ENCODE data around the gene ZNF592. TPM values are rescaled to one million over a fixed set of nuclear protein-coding genes. Genes with fewer than 3 reads are reported as not detected.

The ZNF592 gene
- total RNA-seq, 4 donors from 2014 or later = 23.5 to 41.1 (median 26.5) TPM

- in situ Hi-C loops (cut with MboI; ENCODE audit: low pct_ligation_motif_present in 1 of 4, low pct_unique_long_range_greater_than_20kb in 1 of 4, low sequenced_read_pairs in 3 of 4) = no loop called here
- Histone ChIP-seq H3K27ac (no peak overlapping the region), H3K36me3 (peaks cover 0 to 32% (median 11%) of the 10 kb centered on the region in 4 donors), H3K4me3 (no peak overlapping the region), H3K4me1 (peaks cover 0 to 11% (median 6%) of the 10 kb centered on the region in 4 donors), H3K9me3 (no peaks in the 10 kb centered on the region), H3K27me3 (no peaks in the 10 kb centered on the region)
- DNase-seq = no peak
- TF ChIP-seq POLR2AphosphoS5 (IDR thresholded peaks at IDR 0.05) (no peak), POLR2A (IDR thresholded peaks at IDR 0.05) (no peak), EP300 (IDR thresholded peaks at IDR 0.05; ENCODE audit: low read depth) (no peak), CTCF (IDR thresholded peaks at IDR 0.05) (no peak)
- intact Hi-C loops (cut with DNase I; ENCODE audit: low total_unique reads) = no loop called here
- 81 to 82% methylated on average over 5 of the region's 5 CpGs for WGBS, 2 donors (ENCODE audit: low coverage in 1 of 2)
These were observed 36.7 kb downstream of the ZNF592 start for GRCh38 chr15:84785053-84785452.

DNA sequence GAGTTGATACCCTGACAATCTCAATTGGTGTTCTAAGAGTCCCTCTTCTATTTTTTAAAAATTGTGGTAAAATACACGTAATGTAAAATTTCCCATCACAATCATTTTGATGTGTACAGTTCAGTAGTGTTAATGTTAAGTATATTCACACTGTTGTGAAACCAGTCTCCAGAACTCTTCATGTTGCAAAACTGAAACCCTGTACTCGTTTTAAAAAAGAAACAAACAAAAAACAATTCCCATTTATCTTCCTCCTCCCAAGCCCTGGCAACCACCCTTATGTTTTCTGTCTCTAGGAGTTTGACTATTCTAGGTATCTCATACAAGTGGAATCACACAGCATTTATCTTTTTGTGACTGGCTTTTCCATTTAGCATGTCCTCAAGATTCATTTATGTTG, 40.1 kb downstream of the ZNF592 start:
- TF ChIP-seq CTCF (IDR thresholded peaks at IDR 0.05) = no peak
- TF ChIP-seq EP300 (IDR thresholded peaks at IDR 0.05; ENCODE audit: low read depth) = no peak
- TF ChIP-seq POLR2AphosphoS5 (IDR thresholded peaks at IDR 0.05) = no peak
- TF ChIP-seq POLR2A (IDR thresholded peaks at IDR 0.05) = no peak
- Histone ChIP-seq H3K27ac (no peak overlapping the region), H3K27me3 (no peaks in the 10 kb centered on the region), H3K4me1 (peaks cover 0 to 11% (median 6%) of the 10 kb centered on the region in 4 donors), H3K4me3 (no peak overlapping the region), H3K9me3 (no peaks in the 10 kb centered on the region), H3K36me3 (peaks cover 0 to 45% (median 12%) of the 10 kb centered on the region in 4 donors)
- in situ Hi-C loops (cut with MboI; ENCODE audit: low pct_ligation_motif_present in 1 of 4, low pct_unique_long_range_greater_than_20kb in 1 of 4, low sequenced_read_pairs in 3 of 4) (no loop called here), intact Hi-C loops (cut with DNase I; ENCODE audit: low total_unique reads) (no loop called here)
- 56 to 57% methylated on average over 2 of the region's 2 CpGs for WGBS, 2 donors (ENCODE audit: low coverage in 1 of 2)
- no peak for DNase-seq

DNA sequence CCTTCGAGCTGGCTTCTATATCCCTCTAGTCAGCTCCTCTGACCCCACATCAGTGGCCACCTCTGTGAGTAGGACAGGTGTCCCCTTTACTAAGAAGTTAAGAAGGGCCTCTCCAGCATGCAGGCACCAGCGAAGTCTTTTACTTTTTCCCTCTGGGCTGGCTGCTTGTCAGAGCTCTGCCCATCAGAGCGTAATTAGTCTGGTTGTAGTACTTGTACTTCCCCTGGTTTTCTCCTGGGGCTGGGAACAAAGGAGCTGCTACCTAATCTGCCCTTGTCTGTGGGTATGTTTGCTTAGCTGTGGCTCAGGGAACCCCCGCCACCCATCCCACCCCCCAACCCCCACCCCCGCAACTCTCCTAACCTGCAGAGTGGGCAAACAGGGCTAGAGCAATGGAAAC, 41.4 kb downstream of the ZNF592 start:
- TF ChIP-seq POLR2AphosphoS5 (IDR thresholded peaks at IDR 0.05) = no peak
- no peak for TF ChIP-seq POLR2A (IDR thresholded peaks at IDR 0.05)
- TF ChIP-seq EP300 (IDR thresholded peaks at IDR 0.05; ENCODE audit: low read depth) = no peak
- TF ChIP-seq CTCF (IDR thresholded peaks at IDR 0.05) = no peak
- WGBS, 2 donors (ENCODE audit: low coverage in 1 of 2) = 90 to 100% methylated on average over 3 to 5 of the region's 5 CpGs
- DNase-seq = no peak
- in situ Hi-C loops (cut with MboI; ENCODE audit: low pct_ligation_motif_present in 1 of 4, low pct_unique_long_range_greater_than_20kb in 1 of 4, low sequenced_read_pairs in 3 of 4) (no loop called here), intact Hi-C loops (cut with DNase I; ENCODE audit: low total_unique reads) (no loop called here)
- Histone ChIP-seq H3K36me3 (peaks cover 0 to 35% (median 6%) of the 10 kb centered on the region in 4 donors), H3K9me3 (no peaks in the 10 kb centered on the region), H3K4me1 (peaks cover 0 to 11% (median 6%) of the 10 kb centered on the region in 4 donors), H3K27ac (no peak overlapping the region), H3K4me3 (no peak overlapping the region), H3K27me3 (no peaks in the 10 kb centered on the region)

GRCh38 chr15:84790676-84791075, 42.3 kb downstream of the ZNF592 start:
- intact Hi-C loops (cut with DNase I; ENCODE audit: low total_unique reads) = no loop called here
- in situ Hi-C loops (cut with MboI; ENCODE audit: low pct_ligation_motif_present in 1 of 4, low pct_unique_long_range_greater_than_20kb in 1 of 4, low sequenced_read_pairs in 3 of 4) = no loop called here
- H3K4me1 ChIP-seq = peaks cover 0 to 11% (median 6%) of the 10 kb centered on the region in 4 donors
- no peaks in the 10 kb centered on the region for H3K27me3 ChIP-seq
- H3K27ac ChIP-seq = no peak overlapping the region
- WGBS, 2 donors (ENCODE audit: low coverage in 1 of 2) = 93 to 98% methylated on average over 3 to 4 of the region's 4 CpGs
- H3K36me3 ChIP-seq = peaks cover 0 to 35% (median 8%) of the 10 kb centered on the region in 4 donors
- TF ChIP-seq EP300 (IDR thresholded peaks at IDR 0.05; ENCODE audit: low read depth) (no peak), POLR2A (IDR thresholded peaks at IDR 0.05) (no peak), POLR2AphosphoS5 (IDR thresholded peaks at IDR 0.05) (no peak), CTCF (IDR thresholded peaks at IDR 0.05) (no peak)
- no peak for DNase-seq
- no peaks in the 10 kb centered on the region for H3K9me3 ChIP-seq
- no peak overlapping the region for H3K4me3 ChIP-seq

Measured in transverse colon (tissue), 4 donors.